ENCODE measurements around the gene RELB. TPM values are rescaled to one million over a fixed set of nuclear protein-coding genes. Genes with fewer than 3 reads are reported as not detected.

The RELB gene
- total and polyA plus RNA-seq, 9 of the 15 experiments (the other 6 are each of a cell fraction or from before 2014, with no cell fraction given): 0.15 to 1.1 (median 0.28) TPM; not detected in 2

DNA sequence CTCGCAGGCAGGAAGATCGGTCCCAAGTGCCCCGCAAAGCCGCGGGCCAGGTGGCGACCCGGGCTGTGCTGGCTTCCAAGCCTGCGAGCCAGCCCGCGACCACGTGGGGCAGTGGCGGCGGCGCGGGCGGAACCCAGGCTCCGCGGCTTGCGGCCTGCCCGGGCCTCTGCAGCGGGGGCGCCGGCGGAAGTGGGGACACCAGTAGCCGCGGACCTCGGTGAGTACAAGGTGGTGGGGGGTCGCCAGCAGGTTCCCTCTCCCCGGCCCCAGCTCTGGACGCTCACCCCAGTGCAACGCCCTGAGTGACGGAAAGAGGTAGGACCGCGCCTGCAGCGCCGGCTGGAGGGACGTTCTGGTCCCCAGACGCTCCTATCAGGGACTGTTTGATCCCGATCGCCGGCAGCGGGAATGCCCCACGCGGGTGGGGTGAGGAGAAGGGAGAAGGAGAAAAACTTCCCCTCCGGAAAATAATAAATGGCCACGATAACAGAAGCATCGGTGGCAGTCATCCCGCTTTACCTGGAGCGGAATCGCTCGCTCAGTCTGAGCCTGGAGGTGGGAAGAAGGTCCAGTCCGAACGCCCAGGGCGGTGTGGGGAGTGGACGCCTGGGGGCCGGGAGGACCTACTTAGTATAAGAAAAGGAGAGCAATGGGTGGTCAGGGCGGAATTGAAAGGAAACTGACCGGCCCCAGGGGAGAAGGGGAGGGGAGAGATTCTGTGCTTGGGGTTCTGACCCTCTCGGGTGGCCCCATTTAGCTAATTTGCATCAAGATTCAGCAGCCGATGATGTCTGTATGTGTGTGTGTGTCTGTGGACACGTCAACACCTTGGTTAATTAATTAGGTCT lies 78.0 kb downstream of the RELB start, which contains the start of gene GEMIN7 (continued):
- TF ChIP-seq, protein P1, sequence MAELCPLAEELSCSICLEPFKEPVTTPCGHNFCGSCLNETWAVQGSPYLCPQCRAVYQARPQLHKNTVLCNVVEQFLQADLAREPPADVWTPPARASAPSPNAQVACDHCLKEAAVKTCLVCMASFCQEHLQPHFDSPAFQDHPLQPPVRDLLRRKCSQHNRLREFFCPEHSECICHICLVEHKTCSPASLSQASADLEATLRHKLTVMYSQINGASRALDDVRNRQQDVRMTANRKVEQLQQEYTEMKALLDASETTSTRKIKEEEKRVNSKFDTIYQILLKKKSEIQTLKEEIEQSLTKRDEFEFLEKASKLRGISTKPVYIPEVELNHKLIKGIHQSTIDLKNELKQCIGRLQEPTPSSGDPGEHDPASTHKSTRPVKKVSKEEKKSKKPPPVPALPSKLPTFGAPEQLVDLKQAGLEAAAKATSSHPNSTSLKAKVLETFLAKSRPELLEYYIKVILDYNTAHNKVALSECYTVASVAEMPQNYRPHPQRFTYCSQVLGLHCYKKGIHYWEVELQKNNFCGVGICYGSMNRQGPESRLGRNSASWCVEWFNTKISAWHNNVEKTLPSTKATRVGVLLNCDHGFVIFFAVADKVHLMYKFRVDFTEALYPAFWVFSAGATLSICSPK (IDR thresholded peaks at IDR 0.05; ENCODE audit: borderline replicate concordance): no peak
- TF ChIP-seq, protein P2, sequence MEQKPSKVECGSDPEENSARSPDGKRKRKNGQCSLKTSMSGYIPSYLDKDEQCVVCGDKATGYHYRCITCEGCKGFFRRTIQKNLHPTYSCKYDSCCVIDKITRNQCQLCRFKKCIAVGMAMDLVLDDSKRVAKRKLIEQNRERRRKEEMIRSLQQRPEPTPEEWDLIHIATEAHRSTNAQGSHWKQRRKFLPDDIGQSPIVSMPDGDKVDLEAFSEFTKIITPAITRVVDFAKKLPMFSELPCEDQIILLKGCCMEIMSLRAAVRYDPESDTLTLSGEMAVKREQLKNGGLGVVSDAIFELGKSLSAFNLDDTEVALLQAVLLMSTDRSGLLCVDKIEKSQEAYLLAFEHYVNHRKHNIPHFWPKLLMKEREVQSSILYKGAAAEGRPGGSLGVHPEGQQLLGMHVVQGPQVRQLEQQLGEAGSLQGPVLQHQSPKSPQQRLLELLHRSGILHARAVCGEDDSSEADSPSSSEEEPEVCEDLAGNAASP (IDR thresholded peaks at IDR 0.05): no peak
- TF ChIP-seq, protein P3, sequence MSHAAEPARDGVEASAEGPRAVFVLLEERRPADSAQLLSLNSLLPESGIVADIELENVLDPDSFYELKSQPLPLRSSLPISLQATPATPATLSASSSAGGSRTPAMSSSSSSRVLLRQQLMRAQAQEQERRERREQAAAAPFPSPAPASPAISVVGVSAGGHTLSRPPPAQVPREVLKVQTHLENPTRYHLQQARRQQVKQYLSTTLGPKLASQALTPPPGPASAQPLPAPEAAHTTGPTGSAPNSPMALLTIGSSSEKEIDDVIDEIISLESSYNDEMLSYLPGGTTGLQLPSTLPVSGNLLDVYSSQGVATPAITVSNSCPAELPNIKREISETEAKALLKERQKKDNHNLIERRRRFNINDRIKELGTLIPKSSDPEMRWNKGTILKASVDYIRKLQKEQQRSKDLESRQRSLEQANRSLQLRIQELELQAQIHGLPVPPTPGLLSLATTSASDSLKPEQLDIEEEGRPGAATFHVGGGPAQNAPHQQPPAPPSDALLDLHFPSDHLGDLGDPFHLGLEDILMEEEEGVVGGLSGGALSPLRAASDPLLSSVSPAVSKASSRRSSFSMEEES (CRISPR knock-in tag; IDR thresholded peaks at IDR 0.05): peak; percentile 40
- TF ChIP-seq BHLHE40 (IDR thresholded peaks at IDR 0.05; ENCODE audit: low read length) (peak; percentile 45; the same call in 1 of the 2 replicates), NFXL1 (CRISPR knock-in tag; IDR thresholded peaks at IDR 0.05) (no peak), ZNF77 (CRISPR knock-in tag; IDR thresholded peaks at IDR 0.05) (no peak), ZKSCAN3 (CRISPR knock-in tag; IDR thresholded peaks at IDR 0.05) (no peak), ZNF507 (tag; conservative IDR thresholded peaks at IDR 0.05) (no peak), CBX8 (IDR thresholded peaks at IDR 0.05; ENCODE audit: borderline replicate concordance, extremely low read depth, low read depth, low read length, poor library complexity, severe bottlenecking) (no peak), MAFF (IDR thresholded peaks at IDR 0.05; ENCODE audit: low read length) (no peak)
- TF ChIP-seq, protein P4, sequence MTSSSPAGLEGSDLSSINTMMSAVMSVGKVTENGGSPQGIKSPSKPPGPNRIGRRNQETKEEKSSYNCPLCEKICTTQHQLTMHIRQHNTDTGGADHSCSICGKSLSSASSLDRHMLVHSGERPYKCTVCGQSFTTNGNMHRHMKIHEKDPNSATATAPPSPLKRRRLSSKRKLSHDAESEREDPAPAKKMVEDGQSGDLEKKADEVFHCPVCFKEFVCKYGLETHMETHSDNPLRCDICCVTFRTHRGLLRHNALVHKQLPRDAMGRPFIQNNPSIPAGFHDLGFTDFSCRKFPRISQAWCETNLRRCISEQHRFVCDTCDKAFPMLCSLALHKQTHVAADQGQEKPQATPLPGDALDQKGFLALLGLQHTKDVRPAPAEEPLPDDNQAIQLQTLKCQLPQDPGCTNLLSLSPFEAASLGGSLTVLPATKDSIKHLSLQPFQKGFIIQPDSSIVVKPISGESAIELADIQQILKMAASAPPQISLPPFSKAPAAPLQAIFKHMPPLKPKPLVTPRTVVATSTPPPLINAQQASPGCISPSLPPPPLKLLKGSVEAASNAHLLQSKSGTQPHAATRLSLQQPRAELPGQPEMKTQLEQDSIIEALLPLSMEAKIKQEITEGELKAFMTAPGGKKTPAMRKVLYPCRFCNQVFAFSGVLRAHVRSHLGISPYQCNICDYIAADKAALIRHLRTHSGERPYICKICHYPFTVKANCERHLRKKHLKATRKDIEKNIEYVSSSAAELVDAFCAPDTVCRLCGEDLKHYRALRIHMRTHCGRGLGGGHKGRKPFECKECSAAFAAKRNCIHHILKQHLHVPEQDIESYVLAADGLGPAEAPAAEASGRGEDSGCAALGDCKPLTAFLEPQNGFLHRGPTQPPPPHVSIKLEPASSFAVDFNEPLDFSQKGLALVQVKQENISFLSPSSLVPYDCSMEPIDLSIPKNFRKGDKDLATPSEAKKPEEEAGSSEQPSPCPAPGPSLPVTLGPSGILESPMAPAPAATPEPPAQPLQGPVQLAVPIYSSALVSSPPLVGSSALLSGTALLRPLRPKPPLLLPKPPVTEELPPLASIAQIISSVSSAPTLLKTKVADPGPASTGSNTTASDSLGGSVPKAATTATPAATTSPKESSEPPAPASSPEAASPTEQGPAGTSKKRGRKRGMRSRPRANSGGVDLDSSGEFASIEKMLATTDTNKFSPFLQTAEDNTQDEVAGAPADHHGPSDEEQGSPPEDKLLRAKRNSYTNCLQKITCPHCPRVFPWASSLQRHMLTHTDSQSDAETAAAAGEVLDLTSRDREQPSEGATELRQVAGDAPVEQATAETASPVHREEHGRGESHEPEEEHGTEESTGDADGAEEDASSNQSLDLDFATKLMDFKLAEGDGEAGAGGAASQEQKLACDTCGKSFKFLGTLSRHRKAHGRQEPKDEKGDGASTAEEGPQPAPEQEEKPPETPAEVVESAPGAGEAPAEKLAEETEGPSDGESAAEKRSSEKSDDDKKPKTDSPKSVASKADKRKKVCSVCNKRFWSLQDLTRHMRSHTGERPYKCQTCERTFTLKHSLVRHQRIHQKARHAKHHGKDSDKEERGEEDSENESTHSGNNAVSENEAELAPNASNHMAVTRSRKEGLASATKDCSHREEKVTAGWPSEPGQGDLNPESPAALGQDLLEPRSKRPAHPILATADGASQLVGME (CRISPR knock-in tag; IDR thresholded peaks at IDR 0.05): peak; percentile 64; the same call in 1 of the 2 replicates
- TF ChIP-seq, protein P5, sequence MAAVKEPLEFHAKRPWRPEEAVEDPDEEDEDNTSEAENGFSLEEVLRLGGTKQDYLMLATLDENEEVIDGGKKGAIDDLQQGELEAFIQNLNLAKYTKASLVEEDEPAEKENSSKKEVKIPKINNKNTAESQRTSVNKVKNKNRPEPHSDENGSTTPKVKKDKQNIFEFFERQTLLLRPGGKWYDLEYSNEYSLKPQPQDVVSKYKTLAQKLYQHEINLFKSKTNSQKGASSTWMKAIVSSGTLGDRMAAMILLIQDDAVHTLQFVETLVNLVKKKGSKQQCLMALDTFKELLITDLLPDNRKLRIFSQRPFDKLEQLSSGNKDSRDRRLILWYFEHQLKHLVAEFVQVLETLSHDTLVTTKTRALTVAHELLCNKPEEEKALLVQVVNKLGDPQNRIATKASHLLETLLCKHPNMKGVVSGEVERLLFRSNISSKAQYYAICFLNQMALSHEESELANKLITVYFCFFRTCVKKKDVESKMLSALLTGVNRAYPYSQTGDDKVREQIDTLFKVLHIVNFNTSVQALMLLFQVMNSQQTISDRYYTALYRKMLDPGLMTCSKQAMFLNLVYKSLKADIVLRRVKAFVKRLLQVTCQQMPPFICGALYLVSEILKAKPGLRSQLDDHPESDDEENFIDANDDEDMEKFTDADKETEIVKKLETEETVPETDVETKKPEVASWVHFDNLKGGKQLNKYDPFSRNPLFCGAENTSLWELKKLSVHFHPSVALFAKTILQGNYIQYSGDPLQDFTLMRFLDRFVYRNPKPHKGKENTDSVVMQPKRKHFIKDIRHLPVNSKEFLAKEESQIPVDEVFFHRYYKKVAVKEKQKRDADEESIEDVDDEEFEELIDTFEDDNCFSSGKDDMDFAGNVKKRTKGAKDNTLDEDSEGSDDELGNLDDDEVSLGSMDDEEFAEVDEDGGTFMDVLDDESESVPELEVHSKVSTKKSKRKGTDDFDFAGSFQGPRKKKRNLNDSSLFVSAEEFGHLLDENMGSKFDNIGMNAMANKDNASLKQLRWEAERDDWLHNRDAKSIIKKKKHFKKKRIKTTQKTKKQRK (IDR thresholded peaks at IDR 0.05; ENCODE audit: borderline replicate concordance, low read depth, low read length): no peak

Measured in K562 (cell line).